Choroid plexus epithelial cell (primary cell): Measurements from ENCODE around the gene NKX2-4.

ENCODE experiments used
- DNase-seq: peaks from one replicate; pipeline ENCODE4 v3.0.0-alpha.2; 2010; ENCODE audit warnings: low read depth
- H3K4me3 ChIP-seq: 2 replicates; pipeline ENCODE4 v1.5.1; 2011; ENCODE audit warnings: low read depth, mild to moderate bottlenecking, control low read depth, low read length, moderate library complexity
- CTCF ChIP-seq: conservative IDR thresholded peaks from 2 replicates; pipeline ENCODE4 v1.5.1; 2011; ENCODE audit warnings: low read depth, mild to moderate bottlenecking, control low read depth, inconsistent platforms, low read length, moderate library complexity

The NKX2-4 gene

GRCh38 chr20:21386111-21386510 lies 11.2 kb downstream of the NKX2-4 start:
- H3K4me3 ChIP-seq, result no peak overlapping the region
- TF ChIP-seq CTCF, result no peak
- DNase-seq, result no peak

- no peak for DNase-seq
- no peak overlapping the region for H3K4me3 ChIP-seq
- no peak for TF ChIP-seq CTCF
These were observed 12.9 kb downstream of the NKX2-4 start for GRCh38 chr20:21384308-21384892.

- no peak for TF ChIP-seq CTCF
- no peak overlapping the region for H3K4me3 ChIP-seq
These were observed 15.7 kb downstream of the NKX2-4 start for GRCh38 chr20:21381619-21382018.

GRCh38 chr20:21380711-21381110 lies 16.6 kb downstream of the NKX2-4 start:
- no peak overlapping the region for H3K4me3 ChIP-seq
- TF ChIP-seq CTCF, result no peak

More at GRCh38 chr20:21381619-21382018, 15.7 kb downstream of the NKX2-4 start:
- DNase-seq, result no peak

GRCh38 chr20:21378259-21378658 lies 19.1 kb downstream of the NKX2-4 start:
- no peak for DNase-seq
- TF ChIP-seq CTCF, result no peak
- no peak overlapping the region for H3K4me3 ChIP-seq

More at GRCh38 chr20:21380711-21381110, 16.6 kb downstream of the NKX2-4 start:
- DNase-seq, result no peak

- TF ChIP-seq CTCF, result no peak
- H3K4me3 ChIP-seq, result no peak overlapping the region
- no peak for DNase-seq
These were observed 19.6 kb downstream of the NKX2-4 start for GRCh38 chr20:21377701-21378100.

- TF ChIP-seq CTCF, result no peak
- DNase-seq, result peak; percentile 21
These were observed 20.7 kb downstream of the NKX2-4 start for GRCh38 chr20:21376626-21377025.

More at GRCh38 chr20:21376626-21377025, 20.7 kb downstream of the NKX2-4 start:
- H3K4me3 ChIP-seq, result no peak overlapping the region
